Epithelial cell of proximal tubule (primary cell): Measurements from ENCODE around the gene UBE2K. TPM values are rescaled to one million over a fixed set of nuclear protein-coding genes. Genes with fewer than 3 reads are reported as not detected.
"Not testable (repeated sequence)": the region's sequence is repeated elsewhere in the genome, so short reads cannot be mapped to it uniquely, and the experiment has no call there.

Experiments used
- DNase-seq: peaks from one replicate; pipeline ENCODE4 v3.0.0-alpha.2; 2011; ENCODE audit warnings: low read depth
- H3K4me3 ChIP-seq: 2 replicates; pipeline ENCODE4 v1.5.1; 2011; ENCODE audit warnings: low read depth, mild to moderate bottlenecking, low read length
- CTCF ChIP-seq: conservative IDR thresholded peaks from 2 replicates; pipeline ENCODE4 v1.5.1; 2012; ENCODE audit warnings: low read depth, mild to moderate bottlenecking, low read length
- total RNA-seq: library from RNA; depleted of rRNA; stranded (reverse); fragments of >200 nt; gene quantifications from 2 replicates; pipeline ENCODE4 v1.2.3, GENCODE V29; 2015

UBE2K gene
- total RNA-seq, 1 donor from 2014 or later, result 26.1 TPM

GRCh38 chr4:39719804-39720580 is 22.1 kb downstream of the UBE2K start:
- no peak for DNase-seq
- H3K4me3 ChIP-seq, result no peak overlapping the region
- TF ChIP-seq CTCF, result no peak

DNA sequence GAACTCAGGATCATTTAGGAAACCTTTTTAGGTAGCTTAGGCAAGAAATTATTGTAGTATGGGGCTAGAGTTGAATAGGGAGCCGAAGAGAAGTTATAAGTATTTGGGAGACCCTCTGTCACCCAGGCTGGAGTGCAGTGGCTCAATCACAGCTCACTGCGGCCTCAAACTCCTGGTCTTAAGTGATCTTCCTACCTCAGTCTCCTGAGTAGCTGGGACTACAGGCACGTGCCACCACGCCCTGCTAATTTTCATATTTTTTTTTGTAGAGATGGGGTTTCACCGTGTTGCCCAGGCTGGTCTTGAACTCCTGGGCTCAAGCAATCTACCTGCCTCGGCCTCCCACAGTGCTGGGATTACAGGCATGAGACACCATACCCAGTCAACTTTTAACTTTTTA is 23.3 kb downstream of the UBE2K start:
- not testable (repeated sequence) for DNase-seq, H3K4me3 ChIP-seq

- no peak overlapping the region for H3K4me3 ChIP-seq
- no peak for DNase-seq
- no peak for TF ChIP-seq CTCF
These were observed 23.9 kb downstream of the UBE2K start for GRCh38 chr4:39721788-39722187.

DNA sequence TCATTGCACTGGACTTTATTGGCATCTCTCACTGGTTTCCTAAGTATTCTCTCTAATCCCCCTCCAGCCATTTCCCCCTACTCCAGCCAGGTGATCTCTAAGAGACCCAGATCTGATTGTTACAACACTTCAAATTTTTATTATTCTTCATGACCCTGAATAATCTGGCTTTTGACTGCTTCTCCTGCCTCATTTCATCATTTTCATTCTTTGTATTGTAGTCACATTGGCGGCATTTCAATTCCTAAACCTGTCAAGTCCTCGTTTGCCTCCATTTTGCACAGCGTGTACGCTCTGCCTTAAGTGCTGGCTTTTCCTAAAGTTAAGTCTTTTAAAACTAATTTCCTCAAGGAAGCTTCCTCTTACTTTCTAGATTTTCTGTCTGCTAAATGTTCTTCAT is 31.6 kb downstream of the UBE2K start:
- no peak overlapping the region for H3K4me3 ChIP-seq
- DNase-seq, result no peak
- no peak for TF ChIP-seq CTCF

DNA sequence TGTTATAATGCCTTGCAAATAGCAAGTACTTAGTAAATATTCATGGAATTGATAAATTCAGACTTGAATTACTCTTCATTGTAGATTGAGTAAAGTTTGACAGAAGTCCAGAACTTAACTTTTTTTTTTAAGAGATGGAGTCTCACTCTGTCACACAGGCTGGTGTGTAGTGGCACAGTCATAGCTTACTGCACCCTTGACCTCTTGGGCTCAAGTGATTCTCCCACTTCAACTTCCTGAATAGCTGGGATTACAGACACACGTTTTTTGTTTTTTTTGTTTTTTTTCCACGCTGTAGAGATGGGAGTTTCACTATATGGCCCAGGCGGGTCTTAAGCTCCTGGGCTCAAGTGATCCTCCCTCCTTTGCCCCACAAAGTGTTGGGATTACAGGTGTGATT is 32.1 kb downstream of the UBE2K start:
- no peak overlapping the region for H3K4me3 ChIP-seq
- no peak for DNase-seq
- TF ChIP-seq CTCF, result no peak

DNA sequence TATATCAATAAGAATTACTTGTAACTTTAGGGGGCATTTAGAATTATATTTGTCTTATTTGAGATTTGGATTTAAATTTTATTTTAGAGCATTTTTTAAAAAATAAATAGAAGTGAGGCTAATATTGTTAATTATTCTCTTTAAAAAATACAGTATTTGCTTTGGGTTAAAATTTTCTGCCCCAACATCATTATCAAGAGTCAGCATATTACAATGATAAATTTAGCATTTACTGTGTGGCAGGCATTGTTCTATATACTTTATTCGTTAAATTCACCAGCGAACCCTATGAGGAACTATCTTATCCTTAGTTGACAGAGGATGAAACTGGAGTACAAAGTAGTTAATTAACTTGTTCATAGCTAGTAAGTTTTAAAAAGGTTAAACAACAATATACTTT is 34.0 kb downstream of the UBE2K start:
- DNase-seq, result no peak
- no peak overlapping the region for H3K4me3 ChIP-seq
- TF ChIP-seq CTCF, result no peak

GRCh38 chr4:39732728-39733127 is 34.8 kb downstream of the UBE2K start:
- DNase-seq, result no peak
- no peak overlapping the region for H3K4me3 ChIP-seq
- no peak for TF ChIP-seq CTCF

DNA sequence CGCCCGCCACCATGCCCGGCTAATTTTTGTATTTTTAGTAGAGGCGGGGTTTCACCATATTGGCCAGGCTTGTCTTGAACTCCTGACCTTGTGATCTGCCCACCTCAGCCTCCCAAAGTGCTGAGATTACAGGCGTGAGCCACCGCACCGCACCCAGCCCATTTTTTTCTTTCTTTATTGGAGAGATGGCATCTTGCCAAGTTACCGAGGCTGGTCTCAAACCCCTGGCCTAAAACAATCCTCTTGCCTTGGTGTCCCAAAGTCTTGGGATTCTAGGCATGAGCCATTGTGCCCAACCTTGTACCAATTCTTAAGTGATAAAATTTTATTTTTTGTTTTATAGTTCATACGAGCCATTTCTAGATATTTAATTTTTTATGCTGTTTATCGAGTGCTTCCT is 41.7 kb downstream of the UBE2K start:
- H3K4me3 ChIP-seq, DNase-seq: not testable (repeated sequence)
